PFSK-1 (cell line): ENCODE data around the gene TMC6.

ENCODE experiments used
- POLR2AphosphoS5 ChIP-seq: IDR thresholded peaks from 2 replicates; pipeline ENCODE4 v1.6.1; 2012; ENCODE audit warnings: low read depth, mild to moderate bottlenecking, control low read depth, low read length, moderate library complexity
- REST ChIP-seq, 2 experiments: IDR thresholded peaks; 2 replicates each; pipeline versions ENCODE4 v1.6.1 to v1.8.0; 2011 to 2012; ENCODE audit warnings: low read depth in 2 of 2, low read length in 2 of 2, control low read depth in 1 of 2, inconsistent platforms in 1 of 2, mild to moderate bottlenecking in 1 of 2, moderate library complexity in 1 of 2; ENCODE audit not compliant: insufficient read depth in 1 of 2

GRCh38 chr17:78081551-78081950 lies 47.0 kb downstream of the TMC6 start:
- no peak for TF ChIP-seq POLR2AphosphoS5
- no peak for TF ChIP-seq REST (IDR thresholded peaks at IDR 0.05; ENCODE audit: insufficient read depth in 1 of 2, low read depth in 2 of 2, low read length in 2 of 2)
